ENCODE results near the gene WDR59.

The WDR59 gene

GRCh38 chr16:74903120-74903519 lies 81.8 kb downstream of the WDR59 start:
- DNase-seq = no peak

GRCh38 chr16:74902161-74902560 lies 82.8 kb downstream of the WDR59 start:
- DNase-seq = peak in 2 of 4 experiments; percentile 7 to 28

- DNase-seq = no peak
Observed at GRCh38 chr16:74901606-74902005, 83.3 kb downstream of the WDR59 start.

- peak; percentile 8 to 51 (median 23) for DNase-seq
Observed at GRCh38 chr16:74899816-74900215, 85.1 kb downstream of the WDR59 start.

GRCh38 chr16:74898659-74899058 lies 86.3 kb downstream of the WDR59 start:
- DNase-seq = no peak

GRCh38 chr16:74896389-74897370 lies 88.2 kb downstream of the WDR59 start:
- DNase-seq = peak; percentile 40 to 71 (median 46)

- DNase-seq = no peak
Observed at GRCh38 chr16:74893541-74893940, 91.4 kb downstream of the WDR59 start.

- no peak for DNase-seq
Observed at GRCh38 chr16:74892574-74893461, 92.1 kb downstream of the WDR59 start.

- no peak for DNase-seq
Observed at GRCh38 chr16:74888888-74889287, 96.0 kb downstream of the WDR59 start.

GRCh38 chr16:74888232-74888862 lies 96.6 kb downstream of the WDR59 start:
- DNase-seq = no peak

GRCh38 chr16:74887084-74887483 lies 97.8 kb downstream of the WDR59 start:
- DNase-seq = no peak

GRCh38 chr16:74877706-74878105 lies 107.2 kb downstream of the WDR59 start:
- no peak for DNase-seq

- peak; percentile 42 to 78 (median 65) for DNase-seq
Observed at GRCh38 chr16:74874912-74875546, 109.9 kb downstream of the WDR59 start.

- DNase-seq = no peak
Observed at GRCh38 chr16:74874123-74874522, 110.8 kb downstream of the WDR59 start.

- DNase-seq = no peak
Observed at GRCh38 chr16:74872302-74872701, 112.6 kb downstream of the WDR59 start.

- DNase-seq = no peak
Observed at GRCh38 chr16:74871608-74872007, 113.3 kb downstream of the WDR59 start.

GRCh38 chr16:74868501-74868900 lies 116.4 kb downstream of the WDR59 start:
- no peak for DNase-seq

GRCh38 chr16:74868035-74868434 lies 116.9 kb downstream of the WDR59 start:
- DNase-seq = no peak

GRCh38 chr16:74867281-74867849 lies 117.6 kb downstream of the WDR59 start:
- no peak for DNase-seq

GRCh38 chr16:74865922-74866598 lies 118.9 kb downstream of the WDR59 start:
- DNase-seq = no peak

- DNase-seq = peak; percentile 44 to 75 (median 59)
Observed at GRCh38 chr16:74862743-74863244, 122.1 kb downstream of the WDR59 start.
